GM12874 (cell line): ENCODE data around the gene UTS2R.

ENCODE experiments used
- TF ChIP-seq, protein P1 (sequence below): IDR thresholded peaks from 2 replicates; pipeline ENCODE4 v1.5.1; 2011; ENCODE audit warnings: low read depth, mild to moderate bottlenecking, control low read depth, low read length, moderate library complexity; ENCODE audit not compliant: insufficient read depth

Gene UTS2R

DNA sequence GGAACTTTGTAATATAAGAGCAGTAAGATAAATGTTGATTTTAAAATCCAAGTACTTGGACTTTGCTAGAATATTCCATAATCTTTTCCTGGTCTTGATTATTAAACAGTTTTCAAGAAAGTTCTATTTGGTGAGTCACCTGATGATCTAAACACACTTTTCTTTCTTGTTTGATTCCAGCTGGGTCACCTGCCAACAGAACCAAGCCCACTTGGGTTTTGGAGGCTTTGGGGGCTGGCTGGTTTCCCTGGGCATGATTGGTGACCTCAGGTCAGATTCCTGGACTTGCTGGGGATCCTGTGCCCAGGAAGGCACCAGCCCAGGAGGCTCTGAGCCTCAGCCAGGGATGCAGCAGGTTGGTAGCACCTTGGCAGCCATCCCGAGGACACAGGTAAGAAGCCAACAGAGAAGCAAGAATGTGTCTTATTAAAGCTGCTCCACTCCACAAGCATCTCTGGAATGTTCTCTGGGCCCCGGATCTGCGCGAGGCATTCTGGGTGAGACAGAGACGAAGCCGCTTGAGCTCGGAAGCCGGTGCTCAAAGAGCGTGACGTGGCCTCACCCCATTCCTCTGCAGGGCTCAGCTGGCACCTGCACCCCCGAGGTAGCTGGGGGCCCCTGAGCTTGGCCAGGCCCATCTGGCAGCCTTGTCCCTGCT lies 15.7 kb upstream of the UTS2R start:
- TF ChIP-seq, protein P1, sequence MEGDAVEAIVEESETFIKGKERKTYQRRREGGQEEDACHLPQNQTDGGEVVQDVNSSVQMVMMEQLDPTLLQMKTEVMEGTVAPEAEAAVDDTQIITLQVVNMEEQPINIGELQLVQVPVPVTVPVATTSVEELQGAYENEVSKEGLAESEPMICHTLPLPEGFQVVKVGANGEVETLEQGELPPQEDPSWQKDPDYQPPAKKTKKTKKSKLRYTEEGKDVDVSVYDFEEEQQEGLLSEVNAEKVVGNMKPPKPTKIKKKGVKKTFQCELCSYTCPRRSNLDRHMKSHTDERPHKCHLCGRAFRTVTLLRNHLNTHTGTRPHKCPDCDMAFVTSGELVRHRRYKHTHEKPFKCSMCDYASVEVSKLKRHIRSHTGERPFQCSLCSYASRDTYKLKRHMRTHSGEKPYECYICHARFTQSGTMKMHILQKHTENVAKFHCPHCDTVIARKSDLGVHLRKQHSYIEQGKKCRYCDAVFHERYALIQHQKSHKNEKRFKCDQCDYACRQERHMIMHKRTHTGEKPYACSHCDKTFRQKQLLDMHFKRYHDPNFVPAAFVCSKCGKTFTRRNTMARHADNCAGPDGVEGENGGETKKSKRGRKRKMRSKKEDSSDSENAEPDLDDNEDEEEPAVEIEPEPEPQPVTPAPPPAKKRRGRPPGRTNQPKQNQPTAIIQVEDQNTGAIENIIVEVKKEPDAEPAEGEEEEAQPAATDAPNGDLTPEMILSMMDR: no peak

DNA sequence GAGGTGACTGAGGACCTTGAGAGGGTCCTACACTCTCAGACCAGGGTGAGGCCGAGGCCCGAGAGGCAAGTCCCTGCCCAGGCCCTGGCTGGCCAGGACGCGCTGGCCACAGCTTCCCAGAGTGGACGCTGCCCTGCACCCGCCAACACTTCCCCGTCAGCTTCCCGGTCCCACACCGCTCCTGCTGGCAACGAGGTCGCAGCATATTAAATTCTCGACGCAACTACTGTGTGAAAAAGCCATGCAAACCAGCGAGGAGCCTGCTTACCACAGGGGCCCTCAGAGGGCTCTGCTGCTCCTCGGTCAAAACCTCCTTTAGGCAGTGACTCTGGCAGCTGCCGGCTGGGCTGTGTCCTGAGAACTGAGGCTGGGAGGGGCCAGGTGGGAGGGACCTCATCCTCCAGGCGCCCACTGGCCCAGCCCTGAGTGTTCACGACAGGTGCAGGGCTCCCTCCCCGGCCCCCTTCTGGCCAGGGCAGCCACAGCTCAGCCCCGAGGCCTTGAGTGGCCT lies 14.7 kb upstream of the UTS2R start:
- TF ChIP-seq, protein P1: no peak

DNA sequence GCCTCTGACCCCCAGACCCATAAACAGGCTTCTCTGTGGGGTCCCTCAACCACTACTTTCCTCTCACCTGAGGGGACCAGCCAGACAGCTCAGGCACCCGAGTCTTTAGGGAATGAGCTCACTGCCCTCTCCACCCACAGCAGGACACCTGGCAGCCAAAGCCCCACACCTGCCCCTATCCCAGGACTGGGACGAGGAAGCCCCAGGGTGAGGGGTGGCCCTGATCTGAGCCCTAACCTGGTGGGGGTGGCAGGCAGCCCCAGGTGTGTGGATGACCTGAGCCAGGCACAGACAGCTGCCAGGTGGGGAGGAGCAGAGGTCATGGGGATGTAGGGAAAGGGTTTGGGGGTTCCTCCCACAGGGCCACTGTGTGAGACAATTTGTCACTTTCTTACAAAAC lies 14.2 kb upstream of the UTS2R start:
- TF ChIP-seq, protein P1: no peak

DNA sequence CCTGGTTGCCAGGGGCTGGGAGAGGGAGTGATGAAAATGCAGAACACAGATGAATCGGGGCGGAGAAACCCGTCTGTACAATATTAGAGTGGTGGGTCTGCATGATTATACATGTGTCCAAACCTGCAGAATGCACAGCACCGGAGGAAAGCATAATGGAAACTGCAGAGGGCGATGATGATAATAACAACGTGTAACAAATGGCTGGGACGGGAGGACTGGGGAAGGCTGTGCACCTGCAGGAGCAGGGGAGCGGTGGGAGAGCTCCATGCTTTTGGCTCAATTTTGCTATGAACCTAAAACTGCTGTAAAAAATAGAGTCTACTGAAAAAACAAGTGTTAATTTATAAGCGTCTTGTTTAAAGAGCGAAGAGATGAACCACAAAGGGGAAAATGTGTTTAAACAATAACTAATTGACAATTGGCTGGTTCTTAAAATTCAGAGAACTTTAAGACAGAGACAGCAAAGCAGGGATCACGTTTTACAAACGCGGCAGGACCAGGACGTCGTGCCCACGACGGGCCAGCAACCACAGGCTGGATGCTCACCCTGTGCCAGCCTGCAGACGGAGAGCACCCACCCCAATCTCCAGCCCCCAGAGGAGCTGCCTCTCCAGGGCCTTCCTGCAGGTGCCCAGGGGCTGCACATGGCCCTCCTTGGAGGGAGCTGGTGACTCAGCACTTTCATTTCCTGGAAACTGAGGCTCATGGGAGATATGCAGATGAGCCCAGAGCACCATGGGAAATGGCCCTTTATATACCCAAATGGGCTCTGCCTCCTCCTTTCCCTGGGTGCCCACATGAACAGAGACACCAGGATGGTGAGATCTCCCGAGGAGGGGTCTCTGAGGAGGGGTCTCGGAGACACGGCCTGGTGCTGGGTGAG lies 12.9 kb upstream of the UTS2R start, which contains the start of gene TEX19:
Gene TEX19 (plus strand): TSS at position 783 of the 886 bp plus-strand sequence. CDS start 2,904 bp downstream, outside the sequence.
- TF ChIP-seq, protein P1: no peak

DNA sequence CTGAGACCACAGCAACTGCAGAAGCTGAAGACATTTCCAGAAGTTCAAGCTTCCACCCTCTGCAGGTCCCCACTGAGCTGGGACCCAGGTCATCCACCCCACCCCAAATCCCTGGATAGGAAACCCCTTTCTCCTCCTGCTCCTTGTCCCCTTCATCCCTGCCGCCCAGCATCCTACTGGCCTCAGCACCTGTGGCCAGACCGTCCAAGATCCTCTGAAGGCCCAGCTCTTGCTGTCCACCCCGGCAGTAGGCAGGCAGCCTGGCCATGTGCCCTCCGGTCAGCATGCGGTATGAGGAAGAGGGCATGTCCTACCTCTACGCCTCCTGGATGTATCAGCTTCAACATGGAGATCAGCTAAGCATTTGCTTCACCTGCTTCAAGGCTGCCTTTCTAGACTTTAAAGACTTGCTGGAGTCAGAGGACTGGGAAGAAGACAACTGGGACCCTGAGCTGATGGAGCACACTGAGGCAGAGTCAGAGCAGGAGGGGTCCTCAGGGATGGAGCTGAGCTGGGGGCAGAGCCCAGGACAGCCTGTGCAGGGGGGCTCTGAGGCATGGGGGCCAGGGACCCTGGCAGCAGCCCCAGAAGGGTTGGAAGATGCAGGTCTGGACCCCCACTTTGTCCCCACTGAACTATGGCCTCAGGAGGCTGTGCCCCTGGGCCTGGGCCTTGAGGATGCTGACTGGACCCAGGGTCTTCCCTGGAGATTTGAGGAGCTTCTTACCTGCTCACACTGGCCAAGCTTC lies 9.5 kb upstream of the UTS2R start:
- TF ChIP-seq, protein P1: no peak

DNA sequence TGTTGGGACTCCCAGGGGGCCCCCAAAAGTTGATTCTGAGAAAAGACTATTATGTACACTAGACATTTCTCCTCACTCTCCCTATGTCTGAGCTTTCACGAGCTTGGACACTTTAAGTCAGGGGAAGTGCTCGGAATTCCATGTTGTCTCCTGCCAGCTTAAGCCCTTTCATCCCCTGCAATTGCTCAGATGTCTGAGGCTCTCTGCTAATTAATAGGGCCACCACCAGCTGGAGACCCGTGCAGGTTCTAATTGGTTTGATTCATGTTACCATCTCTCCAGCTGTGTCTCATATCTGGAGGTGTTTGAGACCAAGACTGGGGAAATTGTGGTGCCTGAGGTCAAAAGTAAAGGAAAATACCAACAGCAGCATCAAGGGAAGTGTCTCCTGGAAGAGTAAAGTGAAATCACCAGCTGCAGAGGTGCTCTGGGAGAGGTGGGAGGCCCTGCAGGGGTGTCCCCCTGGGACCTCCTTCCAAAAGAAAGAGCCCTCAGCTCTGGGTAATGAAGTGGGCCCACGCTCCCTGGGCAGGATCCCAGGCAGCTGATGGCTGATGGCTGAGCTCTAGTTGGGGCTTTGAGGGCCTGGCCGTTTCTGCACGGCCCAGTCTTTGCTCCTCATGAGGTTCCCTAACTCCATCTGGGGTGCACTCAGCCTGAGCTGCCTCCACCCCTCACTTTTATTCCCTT lies 5.8 kb upstream of the UTS2R start:
- TF ChIP-seq, protein P1: no peak
